GM12875 (cell line): ENCODE measurements around the gene OVAAL.

Source experiments
- H3K4me3 ChIP-seq: one replicate; pipeline ENCODE4 v1.5.1; 2011; ENCODE audit warnings: low read depth, low read length, control low read depth
- CTCF ChIP-seq: IDR thresholded peaks from 2 replicates; pipeline ENCODE4 v1.5.1; 2011; ENCODE audit warnings: low read depth, mild to moderate bottlenecking, control low read depth, inconsistent platforms, low read length, moderate library complexity, borderline replicate concordance; ENCODE audit not compliant: insufficient read depth

Gene OVAAL

DNA sequence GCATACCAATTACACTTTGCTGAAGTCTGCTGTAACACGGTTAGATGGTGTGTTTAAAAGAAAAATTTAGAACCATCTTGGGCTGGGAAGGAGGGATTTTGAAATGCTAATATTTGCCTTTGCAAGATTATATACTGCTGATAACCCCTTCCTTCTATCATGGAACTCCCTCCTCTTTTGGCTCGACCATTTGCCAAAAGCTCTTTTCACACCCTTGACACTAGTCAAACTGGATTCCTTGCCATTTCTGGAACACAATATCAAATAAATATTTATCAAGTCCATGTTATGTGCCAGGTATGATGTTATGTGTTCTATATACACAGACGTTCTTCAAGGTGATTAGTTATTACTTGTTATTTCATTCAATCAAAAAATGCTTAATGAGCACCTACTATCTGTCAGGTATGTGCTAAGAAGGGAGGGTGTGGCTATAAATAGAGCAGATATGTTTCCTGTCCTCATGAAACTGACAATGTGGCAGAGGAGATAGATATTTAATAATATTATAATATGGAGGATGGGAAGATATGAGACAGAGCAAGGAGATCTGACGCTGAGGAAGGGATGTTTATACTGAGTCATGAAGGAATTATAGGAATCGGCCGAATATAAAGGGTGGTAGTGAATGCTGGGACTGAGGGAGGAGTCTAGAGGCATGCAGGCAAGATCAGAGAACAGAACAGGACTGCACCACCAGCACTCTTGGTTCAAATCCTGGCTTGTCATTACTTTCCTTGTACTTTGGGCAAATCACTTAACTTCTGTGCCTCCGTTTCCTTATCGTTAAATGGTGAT is 56.9 kb downstream of the OVAAL start:
- H3K4me3 ChIP-seq = no peak overlapping the region
- TF ChIP-seq CTCF = no peak
